WERI-Rb-1 (cell line): ENCODE measurements around the gene ZBTB43.

Experiments used
- DNase-seq: peaks from one replicate; pipeline ENCODE4 v3.0.0-alpha.2; 2020
- H3K27ac ChIP-seq: fragments of 250-450 bp; sonication (Bioruptor Pico); 2 replicates; pipeline ENCODE4 v1.5.1; 2020; ENCODE audit warnings: mild to moderate bottlenecking, moderate library complexity
- H3K27me3 ChIP-seq: fragments of 250-450 bp; sonication (Bioruptor Pico); 2 replicates; pipeline ENCODE4 v1.5.1; 2021; ENCODE audit warnings: mild to moderate bottlenecking, low read depth, moderate library complexity; ENCODE audit not compliant: insufficient read depth, severe bottlenecking
- H3K36me3 ChIP-seq: fragments of 250-450 bp; sonication (Bioruptor Pico); 2 replicates; pipeline ENCODE4 v1.5.1; 2020; ENCODE audit warnings: mild to moderate bottlenecking, moderate library complexity
- H3K4me3 ChIP-seq: 2 replicates; pipeline ENCODE4 v1.5.1; 2011; ENCODE audit warnings: low read depth, mild to moderate bottlenecking, control low read depth, low read length
- H3K9me3 ChIP-seq: fragments of 250-450 bp; sonication (Bioruptor Pico); 2 replicates; pipeline ENCODE4 v1.5.1; 2021; ENCODE audit warnings: mild to moderate bottlenecking, moderate library complexity; ENCODE audit not compliant: severe bottlenecking
- CTCF ChIP-seq: IDR thresholded peaks from 2 replicates; pipeline ENCODE4 v1.5.1; 2011; ENCODE audit warnings: low read depth, mild to moderate bottlenecking, control low read depth, inconsistent platforms, low read length

The ZBTB43 gene

GRCh38 chr9:126852086-126852688, 47.3 kb downstream of the ZBTB43 start:
- Histone ChIP-seq H3K27me3 (no peaks in the 10 kb centered on the region), H3K4me3 (no peak overlapping the region), H3K36me3 (no peaks in the 10 kb centered on the region), H3K27ac (peak overlapping the region; percentile 75), H3K9me3 (no peaks in the 10 kb centered on the region)
- no peak for TF ChIP-seq CTCF
- no peak for DNase-seq

GRCh38 chr9:126853667-126854066, 48.8 kb downstream of the ZBTB43 start:
- no peaks in the 10 kb centered on the region for H3K36me3 ChIP-seq
- no peak overlapping the region for H3K4me3 ChIP-seq
- no peak overlapping the region for H3K27ac ChIP-seq
- no peaks in the 10 kb centered on the region for H3K27me3 ChIP-seq
- TF ChIP-seq CTCF = no peak
- DNase-seq = no peak
- no peaks in the 10 kb centered on the region for H3K9me3 ChIP-seq

GRCh38 chr9:126854734-126855133, 49.9 kb downstream of the ZBTB43 start:
- H3K27me3 ChIP-seq = no peaks in the 10 kb centered on the region
- TF ChIP-seq CTCF = no peak

GRCh38 chr9:126856326-126856877, 51.6 kb downstream of the ZBTB43 start:
- no peak for DNase-seq
- Histone ChIP-seq H3K27ac (no peak overlapping the region), H3K27me3 (no peaks in the 10 kb centered on the region), H3K36me3 (peaks cover 3% of the 10 kb centered on the region; the same call in 1 of the 2 replicates), H3K9me3 (no peaks in the 10 kb centered on the region), H3K4me3 (no peak overlapping the region)
- no peak for TF ChIP-seq CTCF

More at GRCh38 chr9:126854734-126855133, 49.9 kb downstream of the ZBTB43 start:
- no peaks in the 10 kb centered on the region for H3K36me3 ChIP-seq
- no peak overlapping the region for H3K27ac ChIP-seq
- no peak overlapping the region for H3K4me3 ChIP-seq
- no peaks in the 10 kb centered on the region for H3K9me3 ChIP-seq
- DNase-seq = no peak

- no peak overlapping the region for H3K27ac ChIP-seq
- H3K4me3 ChIP-seq = no peak overlapping the region
- TF ChIP-seq CTCF = no peak
- H3K36me3 ChIP-seq = peaks cover 3% of the 10 kb centered on the region; the same call in 1 of the 2 replicates
- H3K27me3 ChIP-seq = no peaks in the 10 kb centered on the region
- no peak for DNase-seq
- no peaks in the 10 kb centered on the region for H3K9me3 ChIP-seq
Observed at GRCh38 chr9:126857261-126857960, 52.6 kb downstream of the ZBTB43 start.
